ENCODE data around the gene GTF3C4. TPM values are rescaled to one million over a fixed set of nuclear protein-coding genes. Genes with fewer than 3 reads are reported as not detected.

Gene GTF3C4
- total and polyA plus RNA-seq, 4 donors: 2.5 to 12.1 (median 5.7) TPM

- Histone ChIP-seq H3K27me3 (ENCODE audit: control insufficient read depth in 1 of 2, insufficient read depth in 2 of 2, low read length in 1 of 2) (no peaks in the 10 kb centered on the region), H3K4me1 (ENCODE audit: control insufficient read depth in 1 of 2, insufficient read depth in 2 of 2, low read length in 2 of 2) (peaks cover 0 to 9% of the 10 kb centered on the region in 2 donors), H3K36me3 (ENCODE audit: control insufficient read depth in 1 of 2, insufficient read depth in 2 of 2, low read length in 1 of 2) (peaks cover 0 to 5% of the 10 kb centered on the region in 2 donors), H3K4me3 (ENCODE audit: low read length in 2 of 2) (no peak overlapping the region), H3K9me3 (ENCODE audit: control insufficient read depth, low read length) (no peaks in the 10 kb centered on the region), H3K27ac (ENCODE audit: low read depth in 1 of 2, low read length in 2 of 2) (no peak overlapping the region)
- no peak for DNase-seq
- intact Hi-C loops (cut with DNase I): no loop called here
- WGBS, 2 donors: 26% methylated on average over 6 of the region's 6 CpGs
- no peak for ATAC-seq (ENCODE audit: low FRiP score)
Measured at GRCh38 chr9:132673355-132673754, 3.1 kb downstream of the GTF3C4 start.

GRCh38 chr9:132674485-132674884, 4.2 kb downstream of the GTF3C4 start:
- no peaks in the 10 kb centered on the region for H3K9me3 ChIP-seq (ENCODE audit: control insufficient read depth, low read length)
- intact Hi-C loops (cut with DNase I): no loop called here
- DNase-seq (no peak), ATAC-seq (ENCODE audit: low FRiP score) (no peak)
- 89 to 97% methylated on average over 4 of the region's 4 CpGs for whole genome bisulfite sequencing, 2 donors
- H3K27me3 ChIP-seq (ENCODE audit: control insufficient read depth in 1 of 2, insufficient read depth in 2 of 2, low read length in 1 of 2): no peaks in the 10 kb centered on the region
- H3K27ac ChIP-seq (ENCODE audit: low read depth in 1 of 2, low read length in 2 of 2): no peak overlapping the region
- H3K4me1 ChIP-seq (ENCODE audit: control insufficient read depth in 1 of 2, insufficient read depth in 2 of 2, low read length in 2 of 2): peaks cover 0 to 9% of the 10 kb centered on the region in 2 donors
- H3K36me3 ChIP-seq (ENCODE audit: control insufficient read depth in 1 of 2, insufficient read depth in 2 of 2, low read length in 1 of 2): peaks cover 0 to 8% of the 10 kb centered on the region in 2 donors
- no peak overlapping the region for H3K4me3 ChIP-seq (ENCODE audit: low read length in 2 of 2)

- WGBS, 2 donors: 94 to 96% methylated on average over 8 of the region's 8 CpGs
- no peak for DNase-seq
- no peaks in the 10 kb centered on the region for H3K4me1 ChIP-seq (ENCODE audit: control insufficient read depth in 1 of 2, insufficient read depth in 2 of 2, low read length in 2 of 2)
- H3K36me3 ChIP-seq (ENCODE audit: control insufficient read depth in 1 of 2, insufficient read depth in 2 of 2, low read length in 1 of 2): peaks cover 0 to 9% of the 10 kb centered on the region in 2 donors
- no peak overlapping the region for H3K27ac ChIP-seq (ENCODE audit: low read depth in 1 of 2, low read length in 2 of 2)
- no peaks in the 10 kb centered on the region for H3K27me3 ChIP-seq (ENCODE audit: control insufficient read depth in 1 of 2, insufficient read depth in 2 of 2, low read length in 1 of 2)
- intact Hi-C loops (cut with DNase I): no loop called here
- no peak for ATAC-seq (ENCODE audit: low FRiP score)
- no peaks in the 10 kb centered on the region for H3K9me3 ChIP-seq (ENCODE audit: control insufficient read depth, low read length)
- H3K4me3 ChIP-seq (ENCODE audit: low read length in 2 of 2): no peak overlapping the region
Measured at GRCh38 chr9:132677976-132678375, 7.7 kb downstream of the GTF3C4 start.

GRCh38 chr9:132679946-132680625, 9.8 kb downstream of the GTF3C4 start:
- 59 to 60% methylated on average over 3 of the region's 3 CpGs for WGBS, 2 donors
- Histone ChIP-seq H3K36me3 (ENCODE audit: control insufficient read depth in 1 of 2, insufficient read depth in 2 of 2, low read length in 1 of 2) (peaks cover 0 to 13% of the 10 kb centered on the region in 2 donors), H3K9me3 (ENCODE audit: control insufficient read depth, low read length) (no peaks in the 10 kb centered on the region), H3K27me3 (ENCODE audit: control insufficient read depth in 1 of 2, insufficient read depth in 2 of 2, low read length in 1 of 2) (no peaks in the 10 kb centered on the region), H3K4me1 (ENCODE audit: control insufficient read depth in 1 of 2, insufficient read depth in 2 of 2, low read length in 2 of 2) (no peaks in the 10 kb centered on the region), H3K27ac (ENCODE audit: low read depth in 1 of 2, low read length in 2 of 2) (no peak overlapping the region), H3K4me3 (ENCODE audit: low read length in 2 of 2) (no peak overlapping the region)
- ATAC-seq (ENCODE audit: low FRiP score): no peak
- no peak for DNase-seq
- intact Hi-C loops (cut with DNase I): no loop called here

GRCh38 chr9:132681561-132681960, 11.3 kb downstream of the GTF3C4 start:
- 76 to 81% methylated on average over 5 of the region's 5 CpGs for WGBS, 2 donors
- intact Hi-C loops (cut with DNase I): no loop called here

GRCh38 chr9:132683873-132684272, 13.6 kb downstream of the GTF3C4 start:
- Histone ChIP-seq H3K4me1 (ENCODE audit: control insufficient read depth in 1 of 2, insufficient read depth in 2 of 2, low read length in 2 of 2) (no peaks in the 10 kb centered on the region), H3K36me3 (ENCODE audit: control insufficient read depth in 1 of 2, insufficient read depth in 2 of 2, low read length in 1 of 2) (peaks cover 0 to 10% of the 10 kb centered on the region in 2 donors), H3K9me3 (ENCODE audit: control insufficient read depth, low read length) (no peaks in the 10 kb centered on the region), H3K27me3 (ENCODE audit: control insufficient read depth in 1 of 2, insufficient read depth in 2 of 2, low read length in 1 of 2) (no peaks in the 10 kb centered on the region), H3K4me3 (ENCODE audit: low read length in 2 of 2) (no peak overlapping the region), H3K27ac (ENCODE audit: low read depth in 1 of 2, low read length in 2 of 2) (no peak overlapping the region)
- 84 to 92% methylated on average over 1 of the region's 1 CpG for WGBS, 2 donors
- intact Hi-C loops (cut with DNase I): no loop called here
- DNase-seq (no peak), ATAC-seq (ENCODE audit: low FRiP score) (no peak)

More at GRCh38 chr9:132681561-132681960, 11.3 kb downstream of the GTF3C4 start:
- Histone ChIP-seq H3K36me3 (ENCODE audit: control insufficient read depth in 1 of 2, insufficient read depth in 2 of 2, low read length in 1 of 2) (peaks cover 0 to 15% of the 10 kb centered on the region in 2 donors), H3K27me3 (ENCODE audit: control insufficient read depth in 1 of 2, insufficient read depth in 2 of 2, low read length in 1 of 2) (no peaks in the 10 kb centered on the region), H3K4me3 (ENCODE audit: low read length in 2 of 2) (no peak overlapping the region), H3K4me1 (ENCODE audit: control insufficient read depth in 1 of 2, insufficient read depth in 2 of 2, low read length in 2 of 2) (no peaks in the 10 kb centered on the region), H3K27ac (ENCODE audit: low read depth in 1 of 2, low read length in 2 of 2) (no peak overlapping the region), H3K9me3 (ENCODE audit: control insufficient read depth, low read length) (no peaks in the 10 kb centered on the region)
- ATAC-seq (ENCODE audit: low FRiP score) (no peak), DNase-seq (no peak)

- WGBS, 2 donors: 56 to 62% methylated on average over 1 of the region's 1 CpG
- ATAC-seq (ENCODE audit: low FRiP score): no peak
- H3K27me3 ChIP-seq (ENCODE audit: control insufficient read depth in 1 of 2, insufficient read depth in 2 of 2, low read length in 1 of 2): no peaks in the 10 kb centered on the region
- H3K36me3 ChIP-seq (ENCODE audit: control insufficient read depth in 1 of 2, insufficient read depth in 2 of 2, low read length in 1 of 2): peaks cover 2 to 7% of the 10 kb centered on the region in 2 donors
- no peaks in the 10 kb centered on the region for H3K9me3 ChIP-seq (ENCODE audit: control insufficient read depth, low read length)
- no peaks in the 10 kb centered on the region for H3K4me1 ChIP-seq (ENCODE audit: control insufficient read depth in 1 of 2, insufficient read depth in 2 of 2, low read length in 2 of 2)
- H3K4me3 ChIP-seq (ENCODE audit: low read length in 2 of 2): no peak overlapping the region
- no peak overlapping the region for H3K27ac ChIP-seq (ENCODE audit: low read depth in 1 of 2, low read length in 2 of 2)
- DNase-seq: no peak
- intact Hi-C loops (cut with DNase I): no loop called here
Measured at GRCh38 chr9:132690696-132691095, 20.4 kb downstream of the GTF3C4 start.

- no peaks in the 10 kb centered on the region for H3K9me3 ChIP-seq (ENCODE audit: control insufficient read depth, low read length)
- no peak for ATAC-seq (ENCODE audit: low FRiP score)
- H3K4me1 ChIP-seq (ENCODE audit: control insufficient read depth in 1 of 2, insufficient read depth in 2 of 2, low read length in 2 of 2): no peaks in the 10 kb centered on the region
- H3K27ac ChIP-seq (ENCODE audit: low read depth in 1 of 2, low read length in 2 of 2): no peak overlapping the region
- no peak overlapping the region for H3K4me3 ChIP-seq (ENCODE audit: low read length in 2 of 2)
- peaks cover 2% of the 10 kb centered on the region in 2 donors for H3K36me3 ChIP-seq (ENCODE audit: control insufficient read depth in 1 of 2, insufficient read depth in 2 of 2, low read length in 1 of 2)
- H3K27me3 ChIP-seq (ENCODE audit: control insufficient read depth in 1 of 2, insufficient read depth in 2 of 2, low read length in 1 of 2): no peaks in the 10 kb centered on the region
- DNase-seq: no peak
- intact Hi-C loops (cut with DNase I): no loop called here
- 48 to 50% methylated on average over 2 of the region's 2 CpGs for WGBS, 2 donors
Measured at GRCh38 chr9:132694144-132694543, 23.9 kb downstream of the GTF3C4 start.

- H3K27ac ChIP-seq (ENCODE audit: low read depth in 1 of 2, low read length in 2 of 2): no peak overlapping the region
- H3K9me3 ChIP-seq (ENCODE audit: control insufficient read depth, low read length): no peaks in the 10 kb centered on the region
- intact Hi-C loops (cut with DNase I): no loop called here
Measured at GRCh38 chr9:132697230-132697629, 27.0 kb downstream of the GTF3C4 start.

More at GRCh38 chr9:132697230-132697629, 27.0 kb downstream of the GTF3C4 start:
- H3K27me3 ChIP-seq (ENCODE audit: control insufficient read depth in 1 of 2, insufficient read depth in 2 of 2, low read length in 1 of 2): no peaks in the 10 kb centered on the region
- DNase-seq (no peak), ATAC-seq (ENCODE audit: low FRiP score) (no peak)
- H3K36me3 ChIP-seq (ENCODE audit: control insufficient read depth in 1 of 2, insufficient read depth in 2 of 2, low read length in 1 of 2): no peaks in the 10 kb centered on the region
- no peaks in the 10 kb centered on the region for H3K4me1 ChIP-seq (ENCODE audit: control insufficient read depth in 1 of 2, insufficient read depth in 2 of 2, low read length in 2 of 2)
- no peak overlapping the region for H3K4me3 ChIP-seq (ENCODE audit: low read length in 2 of 2)
